Astrocyte of the cerebellum (primary cell): ENCODE data around the gene ST3GAL6.

ENCODE experiments used
- DNase-seq: peaks from one replicate; pipeline ENCODE4 v3.0.0-alpha.2; 2011; ENCODE audit warnings: low read depth
- H3K4me3 ChIP-seq: 2 replicates; pipeline ENCODE4 v1.5.1; 2011; ENCODE audit warnings: mild to moderate bottlenecking, low read depth, low read length, moderate library complexity
- CTCF ChIP-seq: IDR thresholded peaks from 2 replicates; pipeline ENCODE4 v1.5.1; 2012; ENCODE audit warnings: low read length, low read depth, moderate library complexity, mild to moderate bottlenecking; ENCODE audit errors: missing control alignments
- in situ Hi-C: cut with HindIII; loops from 2 replicates; pipeline ENCODE4 v1.10.0; 2017; ENCODE audit warnings: low sequenced_read_pairs

The ST3GAL6 gene

GRCh38 chr3:98763076-98763475 is at the start of gene ST3GAL6:
TSS of gene ST3GAL6 (plus strand) at chr3:98763340. CDS start at chr3:98768441, 5,101 bp downstream.
- no peak for TF ChIP-seq CTCF
- DNase-seq: no peak
- H3K4me3 ChIP-seq: no peak within 1 kb of the TSS
- in situ Hi-C loops: no loop called here

GRCh38 chr3:98713984-98714383 is 49.2 kb upstream of the ST3GAL6 start:
- TF ChIP-seq CTCF: no peak
- no peak for DNase-seq
- H3K4me3 ChIP-seq: no peak overlapping the region
- in situ Hi-C loops: no loop called here

- no peak for TF ChIP-seq CTCF
- in situ Hi-C loops: no loop called here
These were observed 45.6 kb upstream of the ST3GAL6 start for GRCh38 chr3:98717584-98717983.

GRCh38 chr3:98718730-98719129 is 44.4 kb upstream of the ST3GAL6 start:
- H3K4me3 ChIP-seq: no peak overlapping the region
- no peak for TF ChIP-seq CTCF
- DNase-seq: no peak
- in situ Hi-C loops: no loop called here

More at GRCh38 chr3:98717584-98717983, 45.6 kb upstream of the ST3GAL6 start:
- DNase-seq: no peak
- no peak overlapping the region for H3K4me3 ChIP-seq

GRCh38 chr3:98721776-98722175 is 41.4 kb upstream of the ST3GAL6 start:
- no peak for DNase-seq
- no peak overlapping the region for H3K4me3 ChIP-seq
- in situ Hi-C loops: no loop called here
- no peak for TF ChIP-seq CTCF

- no peak for DNase-seq
- no peak for TF ChIP-seq CTCF
- in situ Hi-C loops: no loop called here
- H3K4me3 ChIP-seq: no peak overlapping the region
These were observed 40.8 kb upstream of the ST3GAL6 start for GRCh38 chr3:98722389-98722788.

- DNase-seq: no peak
- TF ChIP-seq CTCF: no peak
- in situ Hi-C loops: no loop called here
- no peak overlapping the region for H3K4me3 ChIP-seq
These were observed 37.8 kb upstream of the ST3GAL6 start for GRCh38 chr3:98725352-98725751.
